SK-N-SH treated with all-trans-retinoic acid at 6 μM for 48 hours (cell line): Measurements from ENCODE around the gene AXIN1.

Source experiments
- ARNTL ChIP-seq: fragments of 450-650 bp; formaldehyde crosslinking; IDR thresholded peaks from 2 replicates; pipeline ENCODE4 v1.5.0; 2020; ENCODE audit warnings: low read depth, mild to moderate bottlenecking, moderate library complexity, borderline replicate concordance
- CSRNP3 ChIP-seq: fragments of 250-450 bp; sonication (Bioruptor Pico); IDR thresholded peaks from 2 replicates; pipeline ENCODE4 v1.5.1; 2021; ENCODE audit warnings: mild to moderate bottlenecking, moderate library complexity
- ESRRG ChIP-seq: fragments of 250-450 bp; sonication (Bioruptor Pico); IDR thresholded peaks from 2 replicates; pipeline ENCODE4 v1.6.1; 2021; ENCODE audit warnings: mild to moderate bottlenecking
- ISL1 ChIP-seq: fragments of 250-450 bp; sonication (Bioruptor Pico); IDR thresholded peaks from 2 replicates; pipeline ENCODE4 v2.1.2; 2022; ENCODE audit warnings: mild to moderate bottlenecking, moderate library complexity
- OSR1 ChIP-seq: fragments of 250-450 bp; sonication (Bioruptor Pico); IDR thresholded peaks from 2 replicates; pipeline ENCODE4 v1.8.0; 2022; ENCODE audit warnings: moderate library complexity, mild to moderate bottlenecking, inconsistent platforms
- PATZ1 ChIP-seq: fragments of 250-450 bp; sonication (Bioruptor Pico); IDR thresholded peaks from 2 replicates; pipeline ENCODE4 v1.8.0; 2020; ENCODE audit warnings: mild to moderate bottlenecking, moderate library complexity, borderline replicate concordance
- POU6F1 ChIP-seq: fragments of 250-450 bp; sonication (Bioruptor Pico); IDR thresholded peaks from 2 replicates; pipeline ENCODE4 v1.8.0; 2021; ENCODE audit warnings: low read depth, mild to moderate bottlenecking, moderate library complexity, borderline replicate concordance
- RARB ChIP-seq: fragments of 250-450 bp; sonication (Bioruptor Pico); IDR thresholded peaks from 2 replicates; pipeline ENCODE4 v1.8.0; 2021; ENCODE audit warnings: mild to moderate bottlenecking, moderate library complexity
- TCF4 ChIP-seq: fragments of 250-450 bp; sonication (Bioruptor Pico); IDR thresholded peaks from 2 replicates; pipeline ENCODE4 v1.8.0; 2021; ENCODE audit warnings: mild to moderate bottlenecking, moderate library complexity, borderline replicate concordance
- TOX ChIP-seq: fragments of 250-450 bp; sonication (Bioruptor Pico); IDR thresholded peaks from 2 replicates; pipeline ENCODE4 v1.8.0; 2021; ENCODE audit warnings: mild to moderate bottlenecking, moderate library complexity, borderline replicate concordance
- TSHZ2 ChIP-seq: fragments of 250-450 bp; sonication (Bioruptor Pico); IDR thresholded peaks from 2 replicates; pipeline ENCODE4 v1.5.0; 2020; ENCODE audit warnings: mild to moderate bottlenecking, moderate library complexity
- ZC3H10 ChIP-seq: fragments of 250-450 bp; sonication (Bioruptor Pico); IDR thresholded peaks from 2 replicates; pipeline ENCODE4 v1.5.1; 2021; ENCODE audit warnings: mild to moderate bottlenecking, moderate library complexity
- ZFP3 ChIP-seq: fragments of 250-450 bp; sonication (Bioruptor Pico); IDR thresholded peaks from 2 replicates; pipeline ENCODE4 v1.5.0; 2020; ENCODE audit warnings: mild to moderate bottlenecking, moderate library complexity
- ZFP30 ChIP-seq: fragments of 450-650 bp; formaldehyde crosslinking; IDR thresholded peaks from 2 replicates; pipeline ENCODE4 v1.5.0; 2022; ENCODE audit warnings: mild to moderate bottlenecking, moderate library complexity

- TF ChIP-seq TOX (no peak), POU6F1 (CRISPR knock-in tag) (no peak), ZFP30 (CRISPR knock-in tag) (no peak), ISL1 (CRISPR knock-in tag) (no peak), ZFP3 (CRISPR knock-in tag) (no peak), RARB (no peak), ARNTL (CRISPR knock-in tag) (no peak), PATZ1 (CRISPR knock-in tag) (no peak), CSRNP3 (CRISPR knock-in tag) (no peak), OSR1 (CRISPR knock-in tag) (no peak), ZC3H10 (CRISPR knock-in tag) (no peak), TSHZ2 (CRISPR knock-in tag) (no peak), ESRRG (CRISPR knock-in tag) (no peak), TCF4 (no peak)
Observed at GRCh38 chr16:286491-287297, 65.8 kb downstream of the AXIN1 start.
